K562 (cell line): Measurements from ENCODE around the gene ATP2A2. TPM values are rescaled to one million over a fixed set of nuclear protein-coding genes. Genes with fewer than 3 reads are reported as not detected.
A peak's percentile ranks its signal among the peaks of the same experiment; 100 is the strongest.

Experiments
- ATAC-seq: fragments of 200-7000 bp; cut with Tn5 transposase; 3 replicates; pipeline ENCODE4 v1.9.1; 2020; ENCODE audit warnings: moderate library complexity
- BruUV-seq: library from RNA; stranded (reverse); fragments of 400-500 nt; replicated peaks from 2 replicates; lab custom pipeline; 2021; lab: Mats Ljungman, UMichigan
- CTCF ChIA-PET: fragments of 300-600 bp; formaldehyde crosslinking; extraction: SDS; loops from one replicate; lab custom pipeline; 2021; ENCODE audit warnings: low intra/inter-chr PET ratio; lab: Yijun Ruan, JAX
- POLR2A ChIA-PET: fragments of 300-600, 350-650 bp; sonication (Branson Sonifier 250); formaldehyde crosslinking; extraction: SDS; loops from one replicate; lab custom pipeline; 2021; ENCODE audit warnings: antibody characterized with exemption, inconsistent platforms; lab: Yijun Ruan, JAX
- DNase-seq, 4 experiments: peaks; one replicate each; pipeline versions ENCODE4 v3.0.0 to v3.0.0-alpha.2; 2011 to 2018; ENCODE audit warnings: low spot score in 3 of 4, mixed read lengths in 3 of 4; ENCODE audit errors: extremely low read depth in 1 of 4
- FAIRE-seq: peaks from 2 replicates; lab custom pipeline; 2011; peaks lifted over from hg19 to GRCh38; lab: Jason Lieb, UNC
- H2AFZ ChIP-seq: 2 replicates; pipeline ENCODE4 v1.6.0; 2011; ENCODE audit warnings: low read depth, low read length, control low read depth, inconsistent platforms
- H3K27ac ChIP-seq: fragments of 200-600 bp; 3 replicates; pipeline ENCODE4 v1.8.0; 2011; ENCODE audit warnings: low read depth, mild to moderate bottlenecking, control low read depth, inconsistent platforms, low read length, moderate library complexity, mixed read lengths; ENCODE audit errors: extremely low read depth
- H3K27me3 ChIP-seq, 2 experiments: fragments of 300-600 bp in 1 of 2; 2 replicates in 1 of 2; 3 replicates in 1 of 2; pipeline versions ENCODE4 v1.6.0 to v1.8.0; 2011; ENCODE audit warnings: inconsistent platforms in 2 of 2, low read length in 2 of 2, mild to moderate bottlenecking in 1 of 2, mixed read lengths in 1 of 2, moderate library complexity in 1 of 2; ENCODE audit not compliant: control insufficient read depth in 2 of 2, insufficient read depth in 2 of 2
- H3K36me3 ChIP-seq: fragments of 300-600 bp; 3 replicates; pipeline ENCODE4 v1.8.0; 2011; ENCODE audit warnings: mild to moderate bottlenecking, low read length, inconsistent platforms; ENCODE audit not compliant: control insufficient read depth, insufficient read depth
- H3K4me1 ChIP-seq, 2 experiments: fragments of 200-600 bp in 1 of 2; replicated peaks in 1 of 2; 2 replicates in 1 of 2; 3 replicates in 1 of 2; pipeline versions ENCODE4 v1.5.1 to v1.8.0; 2011; ENCODE audit warnings: inconsistent platforms in 2 of 2, low read length in 2 of 2, mild to moderate bottlenecking in 1 of 2, mixed read lengths in 1 of 2, moderate library complexity in 1 of 2; ENCODE audit not compliant: control insufficient read depth in 2 of 2, insufficient read depth in 2 of 2
- H3K4me2 ChIP-seq: 2 replicates; pipeline ENCODE4 v1.6.1; 2011; ENCODE audit warnings: low read length, control low read depth, inconsistent platforms, mixed read lengths; ENCODE audit not compliant: insufficient read depth
- H3K4me3 ChIP-seq: fragments of 200-600 bp; sonication (generic), shearing (Covaris generic); 2 replicates; pipeline ENCODE4 v1.5.1; 2016; ENCODE audit warnings: control low read depth, inconsistent platforms
- H3K79me2 ChIP-seq: fragments of 200-600 bp; 3 replicates; pipeline ENCODE4 v1.8.0; 2011; ENCODE audit warnings: low read length, inconsistent platforms; ENCODE audit not compliant: control insufficient read depth, insufficient read depth
- H3K9ac ChIP-seq, 2 experiments: 2 replicates each; pipeline versions ENCODE4 v1.6.0 to v1.6.1; 2011; ENCODE audit warnings: low read depth in 2 of 2, low read length in 2 of 2, control low read depth in 1 of 2, inconsistent platforms in 1 of 2, mild to moderate bottlenecking in 1 of 2, mixed read lengths in 1 of 2; ENCODE audit not compliant: insufficient read depth in 1 of 2
- H3K9me1 ChIP-seq: one replicate; pipeline ENCODE4 v1.6.0; 2011; ENCODE audit warnings: inconsistent platforms, mild to moderate bottlenecking, low read length, moderate library complexity; ENCODE audit not compliant: control insufficient read depth, insufficient read depth
- H3K9me3 ChIP-seq: replicated peaks from 2 replicates; pipeline ENCODE4 v1.5.1; 2011; ENCODE audit warnings: low read depth, low read length, inconsistent platforms; ENCODE audit not compliant: control insufficient read depth, insufficient read depth
- H4K20me1 ChIP-seq: replicated peaks from 2 replicates; pipeline ENCODE4 v1.6.1; 2011; ENCODE audit warnings: low read length, inconsistent platforms, mixed read lengths; ENCODE audit not compliant: control insufficient read depth, insufficient read depth
- ATF7 ChIP-seq: fragments of 450-650 bp; IDR thresholded peaks from 2 replicates; pipeline ENCODE4 v1.7.1; 2014; ENCODE audit warnings: mild to moderate bottlenecking, moderate library complexity
- CXXC5 ChIP-seq: fragments of 250-450 bp; sonication (Bioruptor Pico); IDR thresholded peaks from 2 replicates; pipeline ENCODE4 v1.8.0; 2022; ENCODE audit warnings: inconsistent platforms, mild to moderate bottlenecking, moderate library complexity
- EP300 ChIP-seq: IDR thresholded peaks from 2 replicates; pipeline ENCODE4 v1.6.1; 2012; ENCODE audit warnings: low read length, improper control_type of control experiment
- GATA2 ChIP-seq: sonication (generic); formaldehyde crosslinking; IDR thresholded peaks from 2 replicates; pipeline ENCODE4 v1.4.0; 2020; ENCODE audit warnings: mild to moderate bottlenecking, missing genetic modification reagents
- JUND ChIP-seq, 2 experiments: IDR thresholded peaks; 2 replicates in 1 of 2; 3 replicates in 1 of 2; pipeline ENCODE4 v1.6.1; 2011; ENCODE audit warnings: borderline replicate concordance in 2 of 2, low read depth in 2 of 2, low read length in 2 of 2, improper control_type of control experiment in 1 of 2, missing biosample characterization in 1 of 2, missing genetic modification characterization in 1 of 2, missing genetic modification reagents in 1 of 2
- MTA3 ChIP-seq: fragments of 450-650 bp; formaldehyde crosslinking; IDR thresholded peaks from 2 replicates; pipeline ENCODE4 v1.6.1; 2017; ENCODE audit warnings: mild to moderate bottlenecking, borderline replicate concordance
- PHB2 ChIP-seq: fragments of 450-650 bp; IDR thresholded peaks from 2 replicates; pipeline ENCODE4 v1.6.1; 2017; ENCODE audit warnings: low read depth
- PML ChIP-seq: IDR thresholded peaks from 2 replicates; pipeline ENCODE4 v1.6.1; 2012; ENCODE audit warnings: low read length, inconsistent platforms
- TEAD4 ChIP-seq, 2 experiments: sonication (generic) in 1 of 2; formaldehyde crosslinking in 1 of 2; IDR thresholded peaks; 2 replicates each; pipeline versions ENCODE4 v1.6.1 to v1.8.0; 2012 to 2022; ENCODE audit warnings: borderline replicate concordance in 1 of 2, inconsistent platforms in 1 of 2, low read length in 1 of 2, mild to moderate bottlenecking in 1 of 2, missing genetic modification reagents in 1 of 2
- ZNF280B ChIP-seq: fragments of 250-450 bp; sonication (Bioruptor Pico); IDR thresholded peaks from 2 replicates; pipeline ENCODE4 v1.5.1; 2021; ENCODE audit warnings: mild to moderate bottlenecking
- ZNF551 ChIP-seq: fragments of 250-450 bp; sonication (Bioruptor Pico); IDR thresholded peaks from 2 replicates; pipeline ENCODE4 v1.5.0; 2021; ENCODE audit warnings: mild to moderate bottlenecking, moderate library complexity
- ZNF740 ChIP-seq, 3 experiments: fragments of 200-800 bp in 1 of 3; sonication (Bioruptor generic) in 1 of 3; sonication (generic) in 1 of 3; formaldehyde crosslinking in 1 of 3; IDR thresholded peaks; 2 replicates each; pipeline versions ENCODE4 v1.6.1 to v1.8.0; 2016 to 2022; ENCODE audit warnings: mild to moderate bottlenecking in 2 of 3, missing compliant biosample characterization in 2 of 3, missing genetic modification characterization in 2 of 3, missing genetic modification reagents in 1 of 3
- WGBS: fragments of 100-300 bp; shearing (Covaris generic); methylation state at CpG from one replicate; pipeline ENCODE4 v1.1.6; 2016; ENCODE audit warnings: low coverage, mixed read lengths; ENCODE audit not compliant: insufficient coverage; ENCODE audit errors: missing lambda C conversion rate; 5-methylcytosine and 5-hydroxymethylcytosine counted together
- in situ Hi-C: fragments of 300-500 bp; cut with MboI; formaldehyde crosslinking; loops from 4 replicates; pipeline ENCODE4 v1.15.0; 2018; ENCODE audit warnings: inconsistent platforms, mixed read lengths
- intact Hi-C: fragments of 100-400 bp; cut with micrococcal nuclease; formaldehyde crosslinking; loops from 2 replicates; pipeline ENCODE4 v1.14.2; 2022
- polyA plus RNA-seq, 8 experiments: library from polyadenylated mRNA; depleted of rRNA in 4 of 8; stranded (reverse) in 5 of 8; unstranded in 3 of 8; fragments of >200 nt; fragmentation: Nextera tagmentation in 2 of 8; fragmentation: Illumina TruSeq in 1 of 8; extraction: Ambion mirVana in 2 of 8; extraction: Trizol in 1 of 8; gene quantifications; 2 replicates each; pipeline versions ENCODE4 v1.2.1 to v1.2.3, GENCODE V29; 2011 to 2014; ENCODE audit warnings: inconsistent platforms in 1 of 8, missing spikeins in 1 of 8
- total RNA-seq, 7 experiments: library from RNA; depleted of rRNA in 6 of 7; stranded (reverse); fragments of >200 nt in 6 of 7; fragmentation: Illumina TruSeq in 2 of 7; extraction: Trizol in 2 of 7; gene quantifications; 2 replicates each; pipeline versions ENCODE4 v1.2.1 to v1.2.3, GENCODE V29; 2011 to 2021; ENCODE audit warnings: low replicate concordance in 1 of 7

ATP2A2 gene
- total and polyA plus RNA-seq, 9 of the 15 experiments (the other 6 are each of a cell fraction or from before 2014, with no cell fraction given) = 5.2 to 205 (median 51.6) TPM

- 0 out of 2 replicates have a peak overlapping the region, but pooled peaks have one; percentile 58 for H2AFZ ChIP-seq
- ChIA-PET CTCF (no interaction called here), POLR2A (interaction anchor here (0.6 to 5.7 kb wide), 8 partner anchors 9 to 106 kb away, joined by 4 to 48 read pairs (median 4); partner anchors contain the start of gene ATP2A2)
- H3K27me3 ChIP-seq = no peaks in the 10 kb centered on the region
- H3K4me3 ChIP-seq = 0 out of 2 replicates have a peak overlapping the region, but pooled peaks have one; percentile 2
- no peaks in the 10 kb centered on the region for H3K9me3 ChIP-seq
- peak overlapping the region; percentile 73 for H3K4me2 ChIP-seq
- H3K9me1 ChIP-seq = no peaks in the 10 kb centered on the region
- intact Hi-C loops = no loop called here
- 2% methylated on average over 5 of the region's 5 CpGs for WGBS
- FAIRE-seq (peak; percentile 85), ATAC-seq (peak; percentile 64), DNase-seq (peak; percentile 67 to 90 (median 76))
- no TSS peak for BruUV-seq
- no peaks in the 10 kb centered on the region for H3K79me2 ChIP-seq
- peak overlapping the region; percentile 24 to 75; a peak in 2 of 4 replicates for H3K9ac ChIP-seq
- H4K20me1 ChIP-seq = no peaks in the 10 kb centered on the region
- peak overlapping the region; percentile 6; the same call in 2 of the 3 replicates for H3K27ac ChIP-seq
- peaks cover 32 to 50% of the 10 kb centered on the region in 2 experiments for H3K4me1 ChIP-seq
- H3K36me3 ChIP-seq = no peaks in the 10 kb centered on the region
- in situ Hi-C loops = no loop called here
- no peak for TF ChIP-seq ZNF551 (CRISPR knock-in tag)
- 0 out of 2 replicates have a peak, but pooled peaks have one; percentile 16 for TF ChIP-seq GATA2 (CRISPR knock-in tag)
- peak; percentile 52; the same call in 1 of the 2 replicates for TF ChIP-seq JUND (IDR thresholded peaks at IDR 0.05; ENCODE audit: borderline replicate concordance, low read depth, low read length)
- TF ChIP-seq JUND (tag; IDR thresholded peaks at IDR 0.05; ENCODE audit: borderline replicate concordance, low read depth, low read length) = no peak; the same call in 2 of the 3 replicates
- peak; percentile 44; the same call in 1 of the 2 replicates for TF ChIP-seq PML
- peak; percentile 79 for TF ChIP-seq EP300
- 0 out of 2 replicates have a peak, but pooled peaks have one; percentile 57 for TF ChIP-seq ZNF740 (CRISPR knock-in tag; IDR thresholded peaks at IDR 0.05)
- peak in 1 of 2 experiments; percentile 66; a peak in 1 of 4 replicates for TF ChIP-seq ZNF740 (tag; IDR thresholded peaks at IDR 0.05)
- no peak for TF ChIP-seq PHB2
- TF ChIP-seq CXXC5 (CRISPR knock-in tag) = peak; percentile 30; the same call in 1 of the 2 replicates
- peak; percentile 69; the same call in 1 of the 2 replicates for TF ChIP-seq TEAD4 (IDR thresholded peaks at IDR 0.05; ENCODE audit: low read length)
- TF ChIP-seq TEAD4 (CRISPR knock-in tag; IDR thresholded peaks at IDR 0.05; ENCODE audit: borderline replicate concordance) = no peak
- TF ChIP-seq ZNF280B (CRISPR knock-in tag) = no peak
- 0 out of 2 replicates have a peak, but pooled peaks have one; percentile 20 for TF ChIP-seq MTA3
- TF ChIP-seq ATF7 = peak; percentile 25; the same call in 1 of the 2 replicates
These were observed 10.7 kb upstream of the ATP2A2 start for GRCh38 chr12:110270125-110270962.
